Non-pigmented ciliary epithelial cell (primary cell): Measurements from ENCODE around the gene KLF6.

ENCODE experiments used
- DNase-seq: peaks from one replicate; pipeline ENCODE4 v3.0.0-alpha.2; 2010; ENCODE audit warnings: low read depth

The KLF6 gene

GRCh38 chr10:3787816-3788215, 2.8 kb upstream of the KLF6 start:
- no peak for DNase-seq

DNA sequence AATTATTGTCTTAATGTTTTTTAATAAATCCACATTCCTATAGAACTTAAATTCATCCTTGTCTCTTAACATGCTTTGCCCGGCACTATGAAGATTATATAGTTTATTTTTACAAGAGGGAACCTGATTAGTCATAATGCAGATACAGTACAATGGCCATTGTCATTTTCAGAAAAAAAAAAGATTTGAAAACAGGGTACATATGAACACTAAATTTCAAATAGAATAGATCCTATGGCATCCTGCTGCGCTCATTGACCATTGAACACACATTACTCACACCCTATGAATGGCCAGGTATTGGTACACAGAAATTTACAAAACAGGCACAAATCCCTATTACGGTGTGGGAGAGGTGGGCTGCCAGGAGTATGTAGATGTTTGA, 2.0 kb upstream of the KLF6 start:
- no peak for DNase-seq

- DNase-seq, result no peak
These were observed 1.4 kb upstream of the KLF6 start for GRCh38 chr10:3786295-3787015.

DNA sequence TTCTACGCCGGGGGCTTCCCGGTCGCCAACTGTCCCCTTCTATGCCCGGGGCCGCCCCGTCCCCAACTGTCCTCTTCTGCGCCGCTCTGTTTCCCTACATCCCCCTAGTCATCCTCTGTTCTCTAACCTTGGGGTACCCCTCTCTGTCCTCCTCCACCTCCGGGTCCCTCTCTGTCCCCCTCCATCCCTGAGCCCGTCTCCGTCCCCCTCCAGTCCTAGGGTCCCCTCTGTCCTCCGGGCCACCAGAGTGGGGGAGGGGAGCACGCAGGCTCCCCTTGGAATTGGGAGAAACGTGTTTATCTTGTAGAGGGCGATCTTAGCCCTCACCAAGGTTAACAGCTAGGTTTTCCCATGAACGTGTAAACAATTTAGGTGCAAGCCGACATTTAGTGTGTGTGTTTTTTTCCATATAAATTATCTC, 852 bp upstream of the KLF6 start:
- no peak for DNase-seq

- no peak for DNase-seq
These were observed 342 bp upstream of the KLF6 start for GRCh38 chr10:3785251-3785850.

GRCh38 chr10:3783682-3784432, 1.2 kb downstream of the KLF6 start:
- no peak for DNase-seq

DNA sequence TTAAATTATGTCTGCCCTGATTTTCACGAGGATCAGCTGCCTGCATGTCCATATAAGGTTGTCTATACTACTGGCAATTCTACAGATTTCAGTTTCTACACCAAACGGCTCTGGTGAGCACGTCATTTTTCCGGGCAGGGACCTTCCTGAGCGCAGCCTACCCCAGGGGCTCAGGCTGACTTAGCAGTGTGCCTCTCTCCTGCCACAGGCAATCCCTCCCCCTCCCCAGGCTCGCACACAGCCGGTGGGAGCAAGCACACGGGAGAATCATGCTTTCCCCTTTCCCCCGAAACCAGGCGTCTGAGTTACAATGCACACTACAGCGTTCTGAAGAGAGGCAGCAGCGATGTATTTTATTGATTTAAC, 1.7 kb downstream of the KLF6 start:
- DNase-seq, result no peak

GRCh38 chr10:3782451-3783315, 2.3 kb downstream of the KLF6 start:
- DNase-seq, result no peak

GRCh38 chr10:3782146-3782450, 2.9 kb downstream of the KLF6 start:
- no peak for DNase-seq

DNA sequence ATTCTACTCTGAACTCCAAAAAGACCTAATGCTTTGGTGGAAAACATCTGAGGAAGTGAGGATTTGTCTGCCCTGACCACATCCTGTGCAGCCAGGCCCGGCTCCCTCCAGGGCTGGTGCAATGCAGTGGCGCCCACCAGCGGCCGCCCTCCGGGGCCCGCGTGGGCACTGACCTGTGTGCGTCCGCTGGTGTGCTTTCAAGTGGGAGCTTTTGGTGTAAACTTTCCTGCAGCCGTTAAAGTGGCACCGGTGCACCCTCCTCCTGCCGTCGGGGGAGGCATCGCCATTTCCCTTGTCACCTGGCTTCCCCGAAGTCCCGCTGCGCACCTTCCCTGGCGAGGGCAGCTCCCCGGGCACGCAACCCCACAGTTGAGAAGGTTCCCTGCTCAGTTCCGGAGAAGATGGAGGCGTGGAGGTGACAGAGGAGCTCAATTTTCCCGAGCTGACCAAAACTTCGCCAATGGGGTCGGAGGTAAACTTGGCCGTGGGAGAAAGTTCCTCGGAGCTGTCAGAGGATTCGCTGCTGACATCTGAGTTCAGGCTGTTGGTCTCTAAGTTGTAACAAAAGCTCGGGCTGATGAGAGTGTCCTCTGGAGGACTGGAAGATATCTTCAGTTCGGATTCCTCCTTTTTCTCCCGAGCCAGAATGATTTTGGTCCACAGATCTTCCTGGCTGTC, 3.4 kb downstream of the KLF6 start:
- no peak for DNase-seq

- DNase-seq, result no peak
These were observed 4.1 kb downstream of the KLF6 start for GRCh38 chr10:3780771-3781467.

DNA sequence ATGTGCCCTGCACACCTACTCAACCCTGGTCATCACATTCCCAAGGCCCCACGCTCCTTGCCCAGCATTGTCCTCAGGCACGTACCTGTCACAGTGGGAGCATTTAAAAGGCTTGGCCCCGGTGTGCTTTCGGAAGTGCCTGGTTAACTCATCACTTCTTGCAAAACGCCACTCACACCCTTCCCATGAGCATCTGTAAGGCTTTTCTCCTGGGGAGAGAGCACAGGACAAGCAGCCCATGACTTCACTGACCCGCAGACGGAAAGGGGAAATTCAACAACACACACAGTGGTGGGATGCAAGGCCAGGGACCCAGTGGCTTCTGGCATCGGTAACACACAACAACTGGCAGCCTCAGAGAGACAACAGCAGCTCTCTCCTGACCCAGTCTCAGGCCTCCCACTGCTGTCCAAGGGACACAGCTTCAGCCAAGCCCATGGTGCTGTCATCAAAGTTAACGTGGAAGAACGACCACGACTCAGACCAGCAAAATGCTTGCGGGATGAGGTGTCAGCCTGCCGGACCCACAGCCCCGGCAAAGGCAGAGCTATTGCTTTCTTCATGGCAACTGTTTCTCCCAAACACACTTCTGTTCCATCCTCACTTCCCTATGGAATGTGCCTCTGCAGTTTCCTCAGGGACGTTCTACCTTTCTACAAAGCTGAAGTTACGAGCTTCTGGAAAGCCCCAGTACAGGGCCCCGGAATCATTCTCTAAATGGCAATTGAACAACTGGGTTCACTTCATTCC, 4.8 kb downstream of the KLF6 start:
- no peak for DNase-seq

- DNase-seq, result no peak
These were observed 5.8 kb downstream of the KLF6 start for GRCh38 chr10:3779158-3779741.

GRCh38 chr10:3778692-3779157, 6.3 kb downstream of the KLF6 start:
- no peak for DNase-seq

GRCh38 chr10:3777981-3778691, 6.9 kb downstream of the KLF6 start:
- DNase-seq, result no peak

DNA sequence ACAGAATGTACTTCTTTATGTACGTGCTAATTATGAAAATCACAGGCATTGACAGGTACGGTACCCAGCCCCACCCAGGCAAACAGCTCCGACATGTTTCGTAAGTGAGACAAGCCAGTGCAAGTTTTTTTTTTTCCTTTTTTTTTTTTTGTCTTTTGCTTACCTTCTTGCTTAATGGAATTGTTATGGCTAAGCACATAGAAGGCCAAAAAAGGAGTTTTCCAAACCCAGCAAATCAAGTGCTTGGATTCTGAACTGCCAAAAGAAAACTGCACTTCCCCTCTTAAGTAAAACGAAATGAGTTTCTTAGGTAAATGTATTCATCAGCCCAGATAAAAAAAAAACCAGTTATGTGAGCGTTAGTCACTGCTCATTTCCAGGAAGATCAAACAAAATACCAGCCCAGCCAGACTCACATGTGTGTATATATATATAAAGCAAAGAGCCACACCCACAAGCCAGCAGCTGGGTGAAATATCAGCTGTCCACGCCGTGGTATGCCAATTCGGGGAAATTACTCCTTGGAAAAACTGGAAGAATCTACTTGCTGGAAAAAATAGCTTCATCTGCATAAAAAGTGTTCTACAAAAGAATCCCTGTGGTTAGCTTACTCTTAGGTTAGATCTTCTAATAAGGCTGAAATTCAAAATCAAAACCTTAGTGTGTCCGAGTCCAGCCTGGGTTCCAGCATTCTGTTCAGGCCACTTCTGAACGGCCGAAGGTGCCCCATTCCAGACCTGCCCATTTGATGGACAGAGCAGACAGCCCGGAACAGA, 8.0 kb downstream of the KLF6 start:
- DNase-seq, result no peak

DNA sequence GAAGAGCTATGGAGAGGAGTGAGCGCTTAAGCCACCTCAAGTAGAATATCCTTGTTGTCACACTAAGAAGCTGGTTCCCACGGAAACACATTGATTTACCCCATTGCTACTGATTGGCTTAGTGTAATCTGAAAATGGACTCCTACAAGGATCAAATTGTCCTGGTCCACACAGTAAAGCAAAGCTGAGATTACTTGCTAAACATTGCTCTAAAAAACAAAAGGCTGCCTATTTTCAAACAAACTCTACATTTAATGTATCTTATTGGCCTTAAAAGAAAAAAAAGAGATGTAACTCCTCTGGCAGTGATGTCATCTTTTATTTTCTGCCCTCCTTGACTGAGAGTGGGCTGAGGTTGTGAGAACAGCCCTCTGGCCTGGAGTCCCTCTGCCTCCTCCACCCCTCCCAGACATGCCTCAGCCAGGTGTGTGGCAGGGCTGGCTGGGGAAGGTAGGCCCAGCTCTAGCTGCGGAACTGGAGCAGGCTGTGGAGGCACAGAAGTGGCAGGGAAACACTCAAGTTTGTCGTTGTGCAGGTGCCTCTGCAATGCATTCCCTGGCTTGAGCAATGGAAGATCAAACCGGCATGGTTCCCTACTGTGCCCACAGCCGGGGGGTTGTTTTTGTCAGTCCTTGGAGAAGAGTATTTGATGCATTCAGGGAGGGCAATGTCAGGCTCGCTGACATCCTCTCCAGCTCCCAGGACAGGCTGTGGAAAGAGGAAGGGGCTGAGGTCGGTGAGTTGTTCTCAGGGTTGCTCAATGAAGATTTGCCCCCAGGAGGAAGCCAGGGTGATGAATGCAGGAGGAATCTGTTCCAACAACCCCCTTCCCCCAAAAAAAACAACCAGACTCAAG, 9.1 kb downstream of the KLF6 start:
- no peak for DNase-seq
